H9 (cell line): Measurements from ENCODE around the gene FASLG. TPM values are rescaled to one million over a fixed set of nuclear protein-coding genes. Genes with fewer than 3 reads are reported as not detected.

Experiments used
- DNase-seq: peaks from one replicate; pipeline ENCODE4 v3.0.0-alpha.2; 2017
- H2AFZ ChIP-seq: one replicate; pipeline ENCODE4 v1.6.1; 2013; ENCODE audit warnings: mild to moderate bottlenecking, low read length, control low read depth, moderate library complexity
- H2AK5ac ChIP-seq: 2 replicates; pipeline ENCODE4 v1.6.1; 2013; ENCODE audit warnings: low read length, control low read depth, mixed read lengths; ENCODE audit not compliant: insufficient read length
- H2BK120ac ChIP-seq: one replicate; pipeline ENCODE4 v1.6.1; 2013; ENCODE audit warnings: low read depth, mild to moderate bottlenecking, low read length, control low read depth, inconsistent platforms; ENCODE audit not compliant: poor library complexity, severe bottlenecking
- H2BK12ac ChIP-seq: 2 replicates; pipeline ENCODE4 v1.6.1; 2013; ENCODE audit warnings: low read length, control low read depth, mixed read lengths, low read depth; ENCODE audit not compliant: insufficient read length
- H2BK15ac ChIP-seq: 2 replicates; pipeline ENCODE4 v1.6.1; 2013; ENCODE audit warnings: low read depth, low read length, control low read depth
- H2BK20ac ChIP-seq: one replicate; pipeline ENCODE4 v1.6.1; 2013; ENCODE audit warnings: low read depth, mild to moderate bottlenecking, low read length, control low read depth, inconsistent platforms; ENCODE audit not compliant: poor library complexity, severe bottlenecking
- H2BK5ac ChIP-seq: 2 replicates; pipeline ENCODE4 v1.6.1; 2013; ENCODE audit warnings: low read length, control low read depth, mixed read lengths; ENCODE audit not compliant: insufficient read length
- H3K14ac ChIP-seq: 2 replicates; pipeline ENCODE4 v1.6.1; 2013; ENCODE audit warnings: low read length, control low read depth; ENCODE audit not compliant: insufficient read depth
- H3K18ac ChIP-seq: 2 replicates; pipeline ENCODE4 v1.6.1; 2013; ENCODE audit warnings: low read depth, mild to moderate bottlenecking, mixed read lengths, low read length, control low read depth; ENCODE audit not compliant: insufficient read length
- H3K23ac ChIP-seq: 2 replicates; pipeline ENCODE4 v1.6.1; 2013; ENCODE audit warnings: low read length, control low read depth, mixed read lengths, low read depth; ENCODE audit not compliant: insufficient read length
- H3K23me2 ChIP-seq: 2 replicates; pipeline ENCODE4 v1.6.1; 2013; ENCODE audit warnings: low read depth, mild to moderate bottlenecking, mixed read lengths, low read length, control low read depth; ENCODE audit not compliant: insufficient read length, poor library complexity, severe bottlenecking
- H3K27ac ChIP-seq: 2 replicates; pipeline ENCODE4 v1.5.1; 2013; ENCODE audit warnings: low read length, control low read depth, mixed read lengths, low read depth; ENCODE audit not compliant: insufficient read length
- H3K27me3 ChIP-seq: 2 replicates; pipeline ENCODE4 v1.6.1; 2013; ENCODE audit warnings: low read length, control low read depth, inconsistent platforms; ENCODE audit not compliant: insufficient read depth
- H3K4ac ChIP-seq: 2 replicates; pipeline ENCODE4 v1.6.1; 2013; ENCODE audit warnings: low read depth, mild to moderate bottlenecking, control low read depth, inconsistent platforms, low read length, moderate library complexity
- H3K4me1 ChIP-seq: 2 replicates; pipeline ENCODE4 v1.6.1; 2013; ENCODE audit warnings: low read length, control low read depth, inconsistent platforms; ENCODE audit not compliant: insufficient read depth
- H3K4me2 ChIP-seq: 2 replicates; pipeline ENCODE4 v1.6.1; 2013; ENCODE audit warnings: low read length, control low read depth, mixed read lengths; ENCODE audit not compliant: insufficient read length, insufficient read depth
- H3K56ac ChIP-seq: 2 replicates; pipeline ENCODE4 v1.6.1; 2013; ENCODE audit warnings: low read depth, mild to moderate bottlenecking, mixed read lengths, low read length, control low read depth; ENCODE audit not compliant: insufficient read length
- H3K79me1 ChIP-seq: 2 replicates; pipeline ENCODE4 v1.6.1; 2013; ENCODE audit warnings: low read depth, mild to moderate bottlenecking, moderate library complexity, low read length, control low read depth, inconsistent platforms; ENCODE audit not compliant: insufficient read depth, poor library complexity, severe bottlenecking
- H3K79me2 ChIP-seq: 2 replicates; pipeline ENCODE4 v1.6.1; 2013; ENCODE audit warnings: low read length, control low read depth, inconsistent platforms; ENCODE audit not compliant: insufficient read depth
- H3K9ac ChIP-seq: 2 replicates; pipeline ENCODE4 v1.6.1; 2013; ENCODE audit warnings: low read length, control low read depth, mixed read lengths; ENCODE audit not compliant: insufficient read length; ENCODE audit errors: extremely low read depth
- H3K9me3 ChIP-seq: one replicate; pipeline ENCODE4 v1.6.1; 2013; ENCODE audit warnings: low read depth, low read length, inconsistent platforms; ENCODE audit not compliant: control insufficient read depth
- H3T11ph ChIP-seq: one replicate; pipeline ENCODE4 v1.6.1; 2013; ENCODE audit warnings: mild to moderate bottlenecking, low read length, control low read depth, inconsistent platforms
- H4K20me1 ChIP-seq: one replicate; pipeline ENCODE4 v1.6.1; 2013; ENCODE audit not compliant: control insufficient read depth, insufficient read length, insufficient read depth
- H4K5ac ChIP-seq: 2 replicates; pipeline ENCODE4 v1.6.1; 2013; ENCODE audit warnings: low read depth, mild to moderate bottlenecking, mixed read lengths, low read length, control low read depth; ENCODE audit not compliant: insufficient read length
- H4K8ac ChIP-seq: replicated peaks from 2 replicates; pipeline ENCODE4 v1.6.1; 2013; ENCODE audit warnings: low read length, control low read depth, mixed read lengths, low read depth; ENCODE audit not compliant: insufficient read length
- H4K91ac ChIP-seq: 2 replicates; pipeline ENCODE4 v1.6.1; 2013; ENCODE audit warnings: low read depth, mild to moderate bottlenecking, moderate library complexity, mixed read lengths, low read length, control low read depth; ENCODE audit not compliant: insufficient read length
- H3K27ac Mint-ChIP-seq, 3 experiments: 2 replicates in 2 of 3; 3 replicates in 1 of 3; pipeline ENCODE4 v1.8.0; 2020 to 2021; ENCODE audit warnings: mixed read lengths in 3 of 3, mild to moderate bottlenecking in 1 of 3, moderate library complexity in 1 of 3
- H3K27me3 Mint-ChIP-seq: 2 replicates; pipeline ENCODE4 v1.8.0; 2021; ENCODE audit warnings: low read depth, mild to moderate bottlenecking, moderate library complexity, mixed read lengths
- H3K36me3 Mint-ChIP-seq, 3 experiments: 2 replicates in 2 of 3; 3 replicates in 1 of 3; pipeline ENCODE4 v1.8.0; 2020 to 2021; ENCODE audit warnings: low read depth in 3 of 3, mixed read lengths in 3 of 3; ENCODE audit not compliant: insufficient read depth in 1 of 3
- H3K4me1 Mint-ChIP-seq, 2 experiments: 2 replicates each; pipeline ENCODE4 v1.8.0; 2020; ENCODE audit warnings: mixed read lengths in 2 of 2
- H3K4me3 Mint-ChIP-seq, 2 experiments: 2 replicates in 1 of 2; 3 replicates in 1 of 2; pipeline ENCODE4 v1.8.0; 2020 to 2021; ENCODE audit warnings: mild to moderate bottlenecking in 2 of 2, mixed read lengths in 2 of 2, moderate library complexity in 1 of 2
- H3K9me3 Mint-ChIP-seq, 2 experiments: 2 replicates in 1 of 2; 3 replicates in 1 of 2; pipeline ENCODE4 v1.8.0; 2020; ENCODE audit warnings: mild to moderate bottlenecking in 2 of 2, mixed read lengths in 2 of 2, moderate library complexity in 1 of 2
- WGBS: extraction: QIAGEN DNeasy Blood & Tissue Kit; methylation state at CpG from one replicate; pipeline ENCODE4 v1.1.7; 2013; ENCODE audit warnings: missing lambda C conversion rate, low lambda C conversion rate, mixed read lengths; ENCODE audit not compliant: insufficient read length; ENCODE audit errors: extremely low coverage; 5-methylcytosine and 5-hydroxymethylcytosine counted together
- total RNA-seq: library from RNA; stranded (reverse); gene quantifications from 2 replicates; pipeline ENCODE4 v1.2.1, GENCODE V29; 2021
- TF ChIP-seq, protein P1 (sequence below): fragments of 200-600 bp; sonication (generic); conservative IDR thresholded peaks from 3 replicates; pipeline ENCODE4 v1.8.0; 2021; ENCODE audit warnings: antibody characterized with exemption, mild to moderate bottlenecking

FASLG gene
- total RNA-seq, 1 experiment from 2014 or later: not detected

DNA sequence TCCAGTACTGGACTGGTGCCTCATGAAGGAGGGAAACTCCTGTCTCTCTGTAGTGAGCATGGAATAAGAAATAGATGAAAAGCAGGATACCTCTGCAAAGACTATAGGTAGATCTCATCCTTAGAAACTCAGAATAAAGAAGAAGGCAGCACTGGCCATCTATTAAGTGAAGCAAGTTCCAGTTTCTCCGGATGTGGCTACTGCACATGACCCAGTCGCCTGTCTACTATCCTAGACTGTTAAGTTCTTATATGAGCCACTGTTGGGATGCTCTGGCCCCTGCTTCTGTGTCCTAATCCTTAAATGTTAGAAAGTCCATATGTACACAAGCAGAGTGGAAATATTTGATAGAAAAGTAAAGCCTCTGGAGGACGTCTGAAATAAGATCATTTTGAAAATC lies 2.2 kb downstream of the FASLG start:
- Histone ChIP-seq H3K23ac (no peak overlapping the region), H2BK5ac (no peak overlapping the region), H3K4me1 (no peaks in the 10 kb centered on the region), H3K9me3 (no peaks in the 10 kb centered on the region), H4K91ac (no peak overlapping the region), H3K27me3 (no peaks in the 10 kb centered on the region), H3K9ac (no peak overlapping the region), H2BK12ac (no peak overlapping the region), H3K14ac (no peak overlapping the region), H3K27ac (no peak overlapping the region), H2BK120ac (no peak overlapping the region), H4K20me1 (no peaks in the 10 kb centered on the region), H3T11ph (no peak overlapping the region), H3K4me2 (no peak overlapping the region), H4K8ac (no peak overlapping the region), H3K23me2 (no peaks in the 10 kb centered on the region), H4K5ac (no peak overlapping the region), H2BK15ac (no peak overlapping the region), H2AFZ (no peak overlapping the region), H3K4ac (no peak overlapping the region), H3K79me1 (no peaks in the 10 kb centered on the region), H2AK5ac (no peak overlapping the region), H2BK20ac (no peak overlapping the region), H3K18ac (no peak overlapping the region), H3K79me2 (no peaks in the 10 kb centered on the region), H3K56ac (no peak overlapping the region)
- Mint-ChIP-seq H3K9me3 (no peaks in the 10 kb centered on the region; a peak in 1 of 5 replicates), H3K4me3 (no peak overlapping the region), H3K4me1 (no peaks in the 10 kb centered on the region), H3K27me3 (no peaks in the 10 kb centered on the region), H3K36me3 (no peaks in the 10 kb centered on the region), H3K27ac (no peak overlapping the region)
- DNase-seq: no peak
- no CpG with 5 or more reads among the region's 3 CpGs for WGBS
- TF ChIP-seq, protein P1, sequence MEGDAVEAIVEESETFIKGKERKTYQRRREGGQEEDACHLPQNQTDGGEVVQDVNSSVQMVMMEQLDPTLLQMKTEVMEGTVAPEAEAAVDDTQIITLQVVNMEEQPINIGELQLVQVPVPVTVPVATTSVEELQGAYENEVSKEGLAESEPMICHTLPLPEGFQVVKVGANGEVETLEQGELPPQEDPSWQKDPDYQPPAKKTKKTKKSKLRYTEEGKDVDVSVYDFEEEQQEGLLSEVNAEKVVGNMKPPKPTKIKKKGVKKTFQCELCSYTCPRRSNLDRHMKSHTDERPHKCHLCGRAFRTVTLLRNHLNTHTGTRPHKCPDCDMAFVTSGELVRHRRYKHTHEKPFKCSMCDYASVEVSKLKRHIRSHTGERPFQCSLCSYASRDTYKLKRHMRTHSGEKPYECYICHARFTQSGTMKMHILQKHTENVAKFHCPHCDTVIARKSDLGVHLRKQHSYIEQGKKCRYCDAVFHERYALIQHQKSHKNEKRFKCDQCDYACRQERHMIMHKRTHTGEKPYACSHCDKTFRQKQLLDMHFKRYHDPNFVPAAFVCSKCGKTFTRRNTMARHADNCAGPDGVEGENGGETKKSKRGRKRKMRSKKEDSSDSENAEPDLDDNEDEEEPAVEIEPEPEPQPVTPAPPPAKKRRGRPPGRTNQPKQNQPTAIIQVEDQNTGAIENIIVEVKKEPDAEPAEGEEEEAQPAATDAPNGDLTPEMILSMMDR: no peak
